Measurements from ENCODE around the gene SSH3. TPM values are rescaled to one million over a fixed set of nuclear protein-coding genes. Genes with fewer than 3 reads are reported as not detected.

Gene SSH3
- total RNA-seq, 1 experiment from 2014 or later: 5.5 TPM

DNA sequence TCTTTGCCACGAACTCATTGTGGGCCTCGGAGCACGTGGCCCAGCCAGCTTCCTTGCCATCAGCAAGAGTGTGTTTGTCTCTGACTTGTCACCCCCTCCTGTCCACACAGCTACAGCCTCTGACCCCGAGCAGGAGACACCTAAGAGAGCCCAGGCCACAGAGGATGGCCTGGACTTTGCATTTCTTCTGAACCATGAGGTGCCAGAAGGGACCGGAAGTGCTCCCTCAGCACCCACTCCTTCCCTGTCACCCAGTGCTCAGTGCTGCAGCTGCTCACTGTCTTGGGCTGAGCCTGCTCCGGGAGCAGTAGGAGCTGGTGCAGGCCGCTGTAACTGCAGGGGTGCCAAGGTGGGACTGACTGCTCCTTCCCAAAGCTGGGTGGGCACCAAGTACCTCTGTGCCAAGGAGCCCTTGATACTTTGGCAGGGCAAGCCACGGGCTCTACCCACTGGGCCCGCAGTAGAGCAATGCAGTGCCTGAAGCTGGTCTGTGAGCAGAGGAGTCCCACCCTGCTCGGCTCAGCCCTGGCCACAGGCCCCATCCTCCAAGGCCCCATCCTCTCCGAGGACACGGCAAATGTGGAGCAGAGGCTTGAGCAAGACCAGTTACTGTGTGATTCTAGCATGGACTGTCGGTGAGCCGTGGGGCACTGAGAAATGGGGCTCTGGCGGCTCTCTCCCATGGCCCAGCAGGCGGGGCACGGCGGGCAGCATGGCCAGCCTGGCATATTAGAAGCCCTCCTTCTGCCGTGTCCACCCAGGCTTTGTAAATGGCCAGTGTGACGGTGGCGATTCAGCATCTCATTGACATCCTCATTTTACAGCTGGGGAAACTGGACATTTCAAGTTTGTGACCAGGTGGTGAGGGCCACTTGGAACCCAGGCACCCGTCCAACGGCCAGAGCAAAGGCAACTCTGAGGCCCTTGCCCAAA, 30.7 kb upstream of the SSH3 start:
- H3K4me3 ChIP-seq (ENCODE audit: low read depth, low read length, poor library complexity, severe bottlenecking): no peak overlapping the region
- no peaks in the 10 kb centered on the region for H3K9me3 ChIP-seq (ENCODE audit: low read depth, low read length, poor library complexity, severe bottlenecking)
- ChIA-PET POLR2A (ENCODE audit: low non-redundant PET) (no interaction called here), CTCF (interaction anchor here (2.3 kb wide), 1 partner anchor 45 kb away, joined by 10 read pairs; no protein-coding TSS in a partner anchor)
- peaks cover 94% of the 10 kb centered on the region for H3K4me1 ChIP-seq (ENCODE audit: insufficient read depth, low read length, poor library complexity, severe bottlenecking)
- peaks cover 26% of the 10 kb centered on the region for H3K36me3 ChIP-seq (ENCODE audit: insufficient read depth, low read length, poor library complexity, severe bottlenecking)
- intact Hi-C loops (cut with micrococcal nuclease; ENCODE audit: unreplicated experiment): no loop called here
- no peaks in the 10 kb centered on the region for H3K27me3 ChIP-seq (replicated peaks; ENCODE audit: insufficient read depth, low read depth, low read length, poor library complexity)
- DNase-seq (ENCODE audit: low spot score): no peak
- BruUV-seq (replicated peaks): no TSS peak
- peak overlapping the region; percentile 83 for H3K27ac ChIP-seq (ENCODE audit: low read depth, low read length, poor library complexity, severe bottlenecking)
- TF ChIP-seq, protein P1, sequence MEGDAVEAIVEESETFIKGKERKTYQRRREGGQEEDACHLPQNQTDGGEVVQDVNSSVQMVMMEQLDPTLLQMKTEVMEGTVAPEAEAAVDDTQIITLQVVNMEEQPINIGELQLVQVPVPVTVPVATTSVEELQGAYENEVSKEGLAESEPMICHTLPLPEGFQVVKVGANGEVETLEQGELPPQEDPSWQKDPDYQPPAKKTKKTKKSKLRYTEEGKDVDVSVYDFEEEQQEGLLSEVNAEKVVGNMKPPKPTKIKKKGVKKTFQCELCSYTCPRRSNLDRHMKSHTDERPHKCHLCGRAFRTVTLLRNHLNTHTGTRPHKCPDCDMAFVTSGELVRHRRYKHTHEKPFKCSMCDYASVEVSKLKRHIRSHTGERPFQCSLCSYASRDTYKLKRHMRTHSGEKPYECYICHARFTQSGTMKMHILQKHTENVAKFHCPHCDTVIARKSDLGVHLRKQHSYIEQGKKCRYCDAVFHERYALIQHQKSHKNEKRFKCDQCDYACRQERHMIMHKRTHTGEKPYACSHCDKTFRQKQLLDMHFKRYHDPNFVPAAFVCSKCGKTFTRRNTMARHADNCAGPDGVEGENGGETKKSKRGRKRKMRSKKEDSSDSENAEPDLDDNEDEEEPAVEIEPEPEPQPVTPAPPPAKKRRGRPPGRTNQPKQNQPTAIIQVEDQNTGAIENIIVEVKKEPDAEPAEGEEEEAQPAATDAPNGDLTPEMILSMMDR (conservative IDR thresholded peaks at IDR 0.05; ENCODE audit: low read depth, low read length): no peak
- TF ChIP-seq EZH2 (IDR thresholded peaks at IDR 0.05; ENCODE audit: borderline replicate concordance, low read depth, low read length, poor library complexity, severe bottlenecking): no peak

DNA sequence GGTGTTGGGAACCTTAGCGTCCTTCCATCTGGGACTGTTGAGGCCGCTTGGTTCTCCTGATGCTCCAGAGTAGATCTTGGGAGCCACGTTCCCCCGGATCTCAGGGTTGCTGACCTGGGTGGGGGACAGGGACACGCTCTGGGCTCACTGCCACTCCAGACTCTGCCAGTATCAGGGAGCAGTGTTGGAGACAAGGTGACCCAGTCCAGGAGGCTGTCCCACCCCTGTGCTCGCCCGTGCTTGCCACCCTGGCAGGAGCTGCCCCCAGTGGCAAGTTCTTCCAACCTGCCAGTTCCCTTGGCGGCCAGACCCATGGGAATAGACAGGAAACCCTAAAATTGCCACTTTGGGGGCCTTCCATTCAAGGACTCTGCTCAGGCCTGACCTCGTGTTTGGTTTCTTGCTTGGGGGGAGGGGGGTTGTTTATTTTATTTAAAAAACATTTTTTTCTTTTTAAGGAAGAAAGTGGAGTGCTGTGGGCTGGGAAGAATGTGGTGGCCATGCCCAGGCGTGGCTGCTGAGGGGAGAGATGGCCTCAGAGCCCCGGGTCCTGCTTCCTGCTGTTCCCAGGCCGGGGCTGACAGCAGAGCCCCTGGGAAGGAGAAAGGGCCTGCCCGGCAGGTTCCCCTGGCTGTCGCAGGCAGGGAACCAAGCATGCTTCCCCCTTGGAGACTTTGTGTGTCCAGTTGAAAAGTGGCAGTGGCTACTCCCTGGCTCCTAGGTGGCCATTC, 29.9 kb upstream of the SSH3 start:
- BruUV-seq (replicated peaks): no TSS peak
- H3K4me3 ChIP-seq (ENCODE audit: low read depth, low read length, poor library complexity, severe bottlenecking): no peak overlapping the region
- peak; percentile 66 for DNase-seq (ENCODE audit: low spot score)
- peak overlapping the region; percentile 83 for H3K27ac ChIP-seq (ENCODE audit: low read depth, low read length, poor library complexity, severe bottlenecking)
- ChIA-PET CTCF (no interaction called here), POLR2A (ENCODE audit: low non-redundant PET) (interaction anchor here (0.7 kb wide), 1 partner anchor 23 kb away, joined by 10 read pairs; no protein-coding TSS in a partner anchor)
- peaks cover 18% of the 10 kb centered on the region for H3K36me3 ChIP-seq (ENCODE audit: insufficient read depth, low read length, poor library complexity, severe bottlenecking)
- peaks cover 94% of the 10 kb centered on the region for H3K4me1 ChIP-seq (ENCODE audit: insufficient read depth, low read length, poor library complexity, severe bottlenecking)
- TF ChIP-seq, protein P1 (conservative IDR thresholded peaks at IDR 0.05; ENCODE audit: low read depth, low read length): no peak; the same call in 1 of the 2 replicates
- no peak for TF ChIP-seq EZH2 (IDR thresholded peaks at IDR 0.05; ENCODE audit: borderline replicate concordance, low read depth, low read length, poor library complexity, severe bottlenecking)
- H3K9me3 ChIP-seq (ENCODE audit: low read depth, low read length, poor library complexity, severe bottlenecking): no peaks in the 10 kb centered on the region
- no peaks in the 10 kb centered on the region for H3K27me3 ChIP-seq (replicated peaks; ENCODE audit: insufficient read depth, low read depth, low read length, poor library complexity)
- intact Hi-C loops (cut with micrococcal nuclease; ENCODE audit: unreplicated experiment): no loop called here

DNA sequence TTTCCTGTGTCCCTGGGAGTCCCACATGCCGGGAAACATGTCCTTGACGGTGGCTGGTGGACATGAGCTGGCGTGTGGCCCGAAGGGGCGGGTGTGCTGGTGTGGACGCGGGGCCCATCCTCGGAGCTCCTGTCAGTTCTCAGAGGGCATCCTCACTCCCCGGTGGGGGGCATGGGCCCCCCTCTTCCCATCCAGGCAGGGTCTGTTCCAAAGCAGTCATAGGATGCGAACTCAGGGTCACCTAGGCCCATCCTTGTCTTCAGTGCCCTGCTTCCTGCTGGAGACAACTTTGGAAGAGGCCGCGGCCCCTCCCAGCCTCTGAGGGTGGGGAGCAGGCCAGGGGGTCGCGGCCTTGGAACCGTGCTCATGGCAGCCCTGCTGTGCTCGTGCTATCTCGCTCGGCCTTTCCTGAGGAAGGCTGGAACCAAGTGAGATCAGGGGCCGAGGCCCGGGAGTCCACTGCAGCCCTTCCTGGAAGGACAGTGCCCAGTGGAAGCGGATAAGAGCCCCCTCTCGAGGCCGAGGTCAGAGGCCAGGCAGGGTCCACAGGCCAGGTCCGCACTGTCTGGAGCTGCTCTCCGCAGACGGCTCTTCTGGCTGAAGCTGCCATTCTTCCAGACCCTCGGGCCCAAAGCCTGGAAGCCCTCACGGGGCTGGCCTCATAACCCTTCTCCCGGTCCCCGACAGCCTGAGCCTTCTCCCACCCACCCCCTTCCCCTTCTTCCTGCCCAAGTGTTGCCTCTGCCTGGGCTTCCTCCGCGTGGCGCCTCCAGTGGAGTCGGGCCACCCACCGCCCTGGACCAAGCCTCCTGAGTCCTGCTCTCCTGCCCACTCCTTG, 28.3 kb upstream of the SSH3 start:
- Histone ChIP-seq H3K9me3 (ENCODE audit: low read depth, low read length, poor library complexity, severe bottlenecking) (no peaks in the 10 kb centered on the region), H3K27me3 (replicated peaks; ENCODE audit: insufficient read depth, low read depth, low read length, poor library complexity) (no peaks in the 10 kb centered on the region), H3K36me3 (ENCODE audit: insufficient read depth, low read length, poor library complexity, severe bottlenecking) (peaks cover 26% of the 10 kb centered on the region), H3K4me1 (ENCODE audit: insufficient read depth, low read length, poor library complexity, severe bottlenecking) (peaks cover 78% of the 10 kb centered on the region), H3K27ac (ENCODE audit: low read depth, low read length, poor library complexity, severe bottlenecking) (peak overlapping the region; percentile 96), H3K4me3 (ENCODE audit: low read depth, low read length, poor library complexity, severe bottlenecking) (no peak overlapping the region)
- intact Hi-C loops (cut with micrococcal nuclease; ENCODE audit: unreplicated experiment): no loop called here
- CTCF ChIA-PET: interaction anchor here (0.6 kb wide), 1 partner anchor 81 kb away, joined by 9 read pairs; no protein-coding TSS in a partner anchor
- POLR2A ChIA-PET (ENCODE audit: low non-redundant PET): no interaction called here
- no TSS peak for BruUV-seq (replicated peaks)
- TF ChIP-seq, protein P1 (conservative IDR thresholded peaks at IDR 0.05; ENCODE audit: low read depth, low read length): no peak
- TF ChIP-seq EZH2 (IDR thresholded peaks at IDR 0.05; ENCODE audit: borderline replicate concordance, low read depth, low read length, poor library complexity, severe bottlenecking): no peak
- DNase-seq (ENCODE audit: low spot score): no peak

All from A673 (cell line).